Activated T-helper 1 cell treated with Interleukin-2 at 50 U/mL for 16 hours (primary cell): ENCODE data around the gene CCDC154.
"Not testable (repeated sequence)": the region's sequence is repeated elsewhere in the genome, so short reads cannot be mapped to it uniquely, and the experiment has no call there.

Experiments
- DNase-seq: peaks from one replicate; pipeline ENCODE4 v3.0.0-alpha.2; 2020; ENCODE audit warnings: low read depth

The CCDC154 gene

DNA sequence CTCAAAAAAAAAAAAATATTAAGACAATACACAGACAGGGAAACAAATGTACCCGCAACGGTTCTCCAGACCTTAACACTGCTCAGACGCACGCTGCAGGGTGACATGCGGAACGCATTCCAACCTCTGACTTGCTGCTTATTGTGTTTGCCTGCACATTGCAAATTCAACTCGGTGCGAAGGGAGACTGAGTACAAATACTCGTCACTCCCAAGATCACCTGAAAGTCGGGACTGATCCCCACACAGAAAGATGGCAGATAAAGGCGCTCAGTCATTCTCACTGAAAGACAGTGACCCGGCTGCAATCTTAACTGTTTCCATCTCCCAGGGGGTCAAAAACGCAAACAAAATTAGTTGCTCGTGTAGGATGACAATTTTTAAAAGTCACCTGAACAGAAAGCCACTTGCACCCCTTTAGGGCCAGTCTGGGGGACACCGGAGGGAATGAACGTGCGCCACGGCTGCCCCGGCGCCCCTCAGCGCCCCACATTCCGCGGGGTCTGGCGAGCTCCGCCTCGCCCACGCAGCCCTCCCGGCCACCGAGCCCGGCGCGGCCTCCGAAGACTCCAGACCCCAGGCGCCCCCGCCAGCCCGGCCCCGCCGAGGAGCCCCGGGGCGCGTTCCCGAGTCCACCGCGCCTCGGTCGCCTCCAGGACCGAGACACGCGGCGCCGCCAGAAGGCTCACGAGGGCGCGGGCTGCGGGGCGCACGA is 29.9 kb upstream of the CCDC154 start:
- DNase-seq: no peak

- no peak for DNase-seq
Observed at GRCh38 chr16:1472974-1473373, 28.6 kb upstream of the CCDC154 start.

GRCh38 chr16:1471569-1472194 is 27.3 kb upstream of the CCDC154 start:
- DNase-seq: no peak

GRCh38 chr16:1470481-1471251 is 26.3 kb upstream of the CCDC154 start:
- no peak for DNase-seq

DNA sequence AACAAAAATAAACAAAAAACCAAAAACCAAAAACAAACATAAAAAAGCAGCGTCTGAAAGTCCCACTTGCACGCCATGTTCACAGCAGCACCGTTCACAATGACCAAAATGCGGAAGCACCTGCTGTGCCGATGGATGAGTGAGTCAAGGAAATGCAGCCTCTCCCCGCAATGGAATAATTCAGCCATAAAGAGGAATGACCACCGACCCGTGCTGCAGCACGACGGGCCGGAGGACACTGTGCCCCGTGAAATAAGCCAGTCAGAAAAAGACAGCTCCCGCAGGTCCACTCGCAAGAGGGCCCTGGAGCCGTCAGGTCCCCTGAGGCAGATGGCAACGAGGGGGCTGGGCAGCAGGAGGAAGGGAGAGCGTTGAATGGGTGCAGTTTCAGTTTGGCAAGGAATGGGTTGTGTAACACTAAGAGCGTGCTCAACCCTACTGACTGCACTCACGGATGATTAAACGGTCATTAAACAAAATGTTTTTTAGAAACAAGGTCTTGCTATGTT is 25.4 kb upstream of the CCDC154 start:
- DNase-seq: no peak

GRCh38 chr16:1469141-1469540 is 24.8 kb upstream of the CCDC154 start:
- not testable (repeated sequence) for DNase-seq

- DNase-seq: no peak
Observed at GRCh38 chr16:1468426-1468810, 24.1 kb upstream of the CCDC154 start.

- no peak for DNase-seq
Observed at GRCh38 chr16:1466968-1467521, 22.7 kb upstream of the CCDC154 start.

DNA sequence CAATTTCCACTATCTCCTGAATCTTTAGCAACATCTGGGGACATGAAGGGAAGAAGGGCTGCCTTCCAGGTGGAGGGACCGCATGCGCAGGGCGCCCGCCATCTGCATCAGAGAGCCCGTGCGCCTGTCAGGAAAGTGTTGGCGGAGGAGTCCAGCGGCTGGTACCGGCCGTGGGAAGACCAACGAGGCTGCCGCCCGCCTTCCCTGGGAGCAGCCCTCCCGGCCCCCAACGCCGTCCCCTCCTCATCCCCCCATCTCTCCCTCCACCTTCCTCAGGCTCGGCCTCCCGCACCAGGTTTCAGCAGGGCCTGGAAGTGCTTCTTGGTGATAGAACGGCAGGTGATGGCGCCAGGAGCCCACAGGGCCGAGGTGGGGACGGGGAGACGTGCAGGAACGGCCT is 21.7 kb upstream of the CCDC154 start:
- no peak for DNase-seq

DNA sequence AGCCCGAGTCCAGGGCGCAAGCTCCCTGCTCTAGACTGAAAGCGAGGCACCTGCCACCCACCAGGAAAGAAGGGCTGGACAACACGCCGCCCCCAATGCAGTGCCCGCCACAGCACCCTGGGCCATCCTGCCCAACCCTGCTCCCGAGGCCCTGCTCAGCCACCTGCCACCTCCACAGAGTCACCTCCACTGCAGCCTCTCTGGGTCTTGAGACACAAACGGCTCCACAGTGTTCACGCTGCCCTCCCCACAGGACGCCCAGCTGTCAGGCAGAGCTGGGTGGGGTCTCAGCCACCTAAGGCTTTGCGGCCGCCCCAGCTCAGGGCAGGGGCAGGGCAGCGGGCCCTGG is 21.2 kb upstream of the CCDC154 start:
- no peak for DNase-seq

- DNase-seq: no peak
Observed at GRCh38 chr16:1464894-1465566, 20.7 kb upstream of the CCDC154 start.

GRCh38 chr16:1464196-1464893 is 20.0 kb upstream of the CCDC154 start:
- no peak for DNase-seq

DNA sequence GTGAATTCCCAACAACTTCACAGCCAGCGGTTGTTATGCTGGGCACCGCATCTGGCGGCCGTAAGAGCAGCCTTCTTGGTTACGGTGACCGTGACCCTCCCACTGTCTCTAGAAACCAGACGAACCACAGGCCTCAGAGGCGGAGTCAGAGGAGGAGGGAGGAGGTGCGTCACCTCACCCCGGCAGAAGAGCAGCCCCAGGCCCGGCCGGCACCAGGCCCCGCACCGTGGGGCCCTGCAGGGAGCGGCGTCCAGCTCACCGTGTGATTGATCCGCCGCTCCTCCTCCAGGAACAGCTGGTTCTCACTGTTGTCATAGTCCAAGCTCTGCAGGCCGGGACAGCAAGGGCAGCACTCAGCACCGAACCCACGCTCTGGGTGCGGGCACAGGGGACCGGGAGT is 16.8 kb upstream of the CCDC154 start:
- DNase-seq: no peak

GRCh38 chr16:1460602-1461138 is 16.3 kb upstream of the CCDC154 start:
- DNase-seq: no peak

GRCh38 chr16:1459967-1460366 is 15.6 kb upstream of the CCDC154 start:
- no peak for DNase-seq

- DNase-seq: no peak
Observed at GRCh38 chr16:1458977-1459341, 14.6 kb upstream of the CCDC154 start.

DNA sequence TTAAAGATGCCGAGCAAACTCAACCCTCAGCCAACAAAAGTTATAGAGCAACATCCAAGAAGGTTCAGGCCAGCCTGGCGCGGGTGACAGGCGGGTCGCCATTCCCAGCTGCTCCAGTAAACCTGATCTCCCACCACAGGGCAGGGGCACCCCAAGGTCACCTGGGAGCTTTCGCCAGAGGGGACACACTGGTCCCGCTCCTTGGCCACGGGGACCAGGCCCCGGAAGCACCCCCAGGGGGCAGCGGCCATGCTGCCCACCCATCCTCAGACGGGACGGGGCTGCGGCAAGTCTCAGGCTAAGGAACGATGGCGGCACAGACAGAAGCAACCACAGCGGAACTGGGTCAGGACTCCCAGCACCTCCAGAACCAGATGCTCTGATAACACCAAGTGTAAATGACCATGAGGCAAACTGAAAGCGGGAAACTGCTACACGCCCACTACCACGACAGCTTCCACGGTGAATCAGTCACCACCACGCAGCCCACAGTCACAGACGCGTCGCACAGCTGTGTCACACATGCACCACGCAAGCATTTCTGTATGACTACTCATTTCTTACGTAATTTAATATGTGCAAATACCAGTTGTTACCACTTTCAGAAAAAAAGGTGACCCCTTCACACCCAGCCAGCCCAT is 14.1 kb upstream of the CCDC154 start:
- DNase-seq: no peak

DNA sequence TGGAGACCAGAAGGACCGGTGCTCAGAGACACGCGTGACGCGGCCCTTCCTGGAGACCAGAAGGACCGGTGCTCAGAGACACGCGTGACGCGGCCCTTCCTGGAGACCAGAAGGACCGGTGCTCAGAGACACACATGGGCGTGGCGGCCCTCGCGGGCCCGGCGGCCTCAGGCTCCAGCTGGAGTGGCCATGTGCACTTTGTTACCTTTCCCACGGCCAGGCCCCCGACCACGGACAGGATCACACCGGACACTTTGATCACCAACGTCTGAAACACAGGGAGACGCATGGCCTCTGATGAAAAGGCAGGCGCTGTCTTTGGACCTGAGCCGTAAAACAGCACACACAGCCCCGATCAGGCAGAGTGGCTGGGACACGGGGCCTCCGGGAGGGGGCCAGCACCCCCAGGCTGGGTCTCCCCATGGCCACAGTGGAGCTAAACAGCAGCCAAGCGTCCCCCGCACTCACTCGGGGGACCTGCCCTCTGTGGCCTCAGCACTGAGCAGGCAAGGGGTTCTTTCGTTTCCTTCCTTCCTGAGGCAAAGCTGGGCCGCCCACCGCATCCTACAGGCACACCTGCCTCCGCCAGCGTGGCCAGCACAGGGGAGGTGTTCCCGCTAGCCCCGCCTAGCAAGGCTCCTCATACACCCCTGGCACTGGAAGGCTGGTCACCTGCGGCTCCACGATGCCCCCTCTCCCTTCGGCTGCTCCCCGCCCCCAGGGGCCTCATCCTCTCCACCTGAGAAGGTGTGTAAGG is 13.3 kb upstream of the CCDC154 start:
- DNase-seq: no peak

DNA sequence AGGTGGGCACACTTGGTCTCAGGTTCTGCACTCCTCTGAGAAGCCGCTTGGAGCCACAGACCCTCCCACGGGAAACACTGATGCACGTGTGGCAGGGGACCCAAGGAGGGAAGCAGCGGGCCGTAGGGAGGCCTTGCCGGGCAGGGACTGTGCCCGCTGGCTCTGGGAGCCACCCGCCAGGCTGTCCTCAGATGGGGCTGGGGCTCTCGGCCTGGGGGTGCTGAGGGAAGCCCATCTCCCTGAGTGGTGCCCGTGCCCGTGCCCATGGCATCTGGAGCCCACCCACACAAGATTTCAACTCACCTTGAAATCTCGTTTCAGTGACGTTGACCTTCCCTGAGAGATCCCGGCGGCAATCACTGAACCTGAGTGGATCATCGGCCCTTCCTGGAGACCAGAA is 12.6 kb upstream of the CCDC154 start:
- no peak for DNase-seq
